ENCODE data around the gene TSPAN15. TPM values are rescaled to one million over a fixed set of nuclear protein-coding genes. Genes with fewer than 3 reads are reported as not detected.

The TSPAN15 gene
- total RNA-seq, 4 donors from 2014 or later: 97.7 to 152 (median 148) TPM

DNA sequence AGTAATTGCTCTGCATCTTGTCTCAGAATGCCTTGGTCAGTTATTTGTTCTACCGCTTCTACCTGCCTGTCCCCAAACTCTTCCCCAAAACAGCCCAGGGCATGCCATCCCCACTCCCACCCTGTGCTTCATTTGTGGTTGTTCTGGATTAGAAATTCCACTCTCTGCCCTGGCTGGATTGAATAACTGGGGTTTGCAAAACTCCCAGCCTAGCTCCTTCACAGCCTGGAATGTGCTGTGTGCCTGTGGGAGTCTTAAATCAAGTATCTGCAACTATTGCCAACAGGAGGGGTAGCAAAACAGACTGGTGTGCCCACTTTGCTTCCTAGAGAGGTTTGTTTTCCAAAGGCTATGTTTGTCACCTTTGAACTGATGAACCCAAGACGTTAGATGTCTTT, 24.2 kb downstream of the TSPAN15 start:
- in situ Hi-C loops (cut with MboI; ENCODE audit: low pct_ligation_motif_present in 1 of 4, low pct_unique_long_range_greater_than_20kb in 1 of 4, low sequenced_read_pairs in 3 of 4): no loop called here
- TF ChIP-seq EP300 (IDR thresholded peaks at IDR 0.05; ENCODE audit: low read depth): no peak
- no peak for TF ChIP-seq POLR2AphosphoS5 (IDR thresholded peaks at IDR 0.05)
- TF ChIP-seq POLR2A (IDR thresholded peaks at IDR 0.05): no peak
- TF ChIP-seq, protein P1, sequence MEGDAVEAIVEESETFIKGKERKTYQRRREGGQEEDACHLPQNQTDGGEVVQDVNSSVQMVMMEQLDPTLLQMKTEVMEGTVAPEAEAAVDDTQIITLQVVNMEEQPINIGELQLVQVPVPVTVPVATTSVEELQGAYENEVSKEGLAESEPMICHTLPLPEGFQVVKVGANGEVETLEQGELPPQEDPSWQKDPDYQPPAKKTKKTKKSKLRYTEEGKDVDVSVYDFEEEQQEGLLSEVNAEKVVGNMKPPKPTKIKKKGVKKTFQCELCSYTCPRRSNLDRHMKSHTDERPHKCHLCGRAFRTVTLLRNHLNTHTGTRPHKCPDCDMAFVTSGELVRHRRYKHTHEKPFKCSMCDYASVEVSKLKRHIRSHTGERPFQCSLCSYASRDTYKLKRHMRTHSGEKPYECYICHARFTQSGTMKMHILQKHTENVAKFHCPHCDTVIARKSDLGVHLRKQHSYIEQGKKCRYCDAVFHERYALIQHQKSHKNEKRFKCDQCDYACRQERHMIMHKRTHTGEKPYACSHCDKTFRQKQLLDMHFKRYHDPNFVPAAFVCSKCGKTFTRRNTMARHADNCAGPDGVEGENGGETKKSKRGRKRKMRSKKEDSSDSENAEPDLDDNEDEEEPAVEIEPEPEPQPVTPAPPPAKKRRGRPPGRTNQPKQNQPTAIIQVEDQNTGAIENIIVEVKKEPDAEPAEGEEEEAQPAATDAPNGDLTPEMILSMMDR (IDR thresholded peaks at IDR 0.05): no peak
- Histone ChIP-seq H3K36me3 (no peaks in the 10 kb centered on the region), H3K4me1 (peaks cover 46 to 92% (median 52%) of the 10 kb centered on the region in 4 donors), H3K27ac (peak overlapping the region; percentile 81 to 91 (median 87)), H3K4me3 (no peak overlapping the region), H3K9me3 (no peaks in the 10 kb centered on the region), H3K27me3 (no peaks in the 10 kb centered on the region)
- intact Hi-C loops (cut with DNase I; ENCODE audit: low total_unique reads): no loop called here
- 15 to 76% methylated on average over 1 to 2 of the region's 2 CpGs for WGBS, 2 donors (ENCODE audit: low coverage in 1 of 2)
- no peak for DNase-seq

DNA sequence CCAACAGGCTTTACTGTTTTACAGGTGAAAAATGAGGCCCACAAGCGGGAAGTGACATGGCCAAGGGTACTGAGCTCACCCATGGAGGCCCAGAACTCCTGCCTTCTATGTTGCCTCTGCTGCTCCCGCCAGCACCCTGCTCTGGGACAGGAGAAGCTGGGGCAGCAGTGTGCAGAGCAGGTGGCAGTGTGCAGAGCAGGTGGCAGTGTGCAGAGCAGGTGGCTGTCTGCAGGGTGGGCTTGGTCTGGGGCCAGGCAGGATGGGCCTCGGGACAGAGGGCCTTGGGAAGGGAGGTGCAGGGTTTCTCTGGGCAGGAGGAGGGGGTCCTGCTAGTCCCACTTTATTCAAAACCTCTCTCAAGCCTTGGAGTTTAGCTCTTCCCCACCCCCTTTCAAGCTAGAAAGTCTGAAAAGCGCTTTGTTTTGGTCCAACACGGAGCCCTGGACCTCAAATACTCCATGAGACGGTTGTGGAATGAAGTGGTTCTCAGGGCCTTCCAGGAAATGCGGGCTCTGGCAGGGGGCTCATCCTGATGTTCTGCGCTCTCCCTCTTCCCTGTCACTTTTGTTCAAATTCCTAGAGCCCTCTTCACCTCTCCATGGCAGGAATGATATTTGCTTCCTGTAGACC, 26.8 kb downstream of the TSPAN15 start:
- Histone ChIP-seq H3K27ac (peak overlapping the region; percentile 81 to 91 (median 87)), H3K9me3 (no peaks in the 10 kb centered on the region), H3K4me1 (peaks cover 49 to 96% (median 54%) of the 10 kb centered on the region in 4 donors), H3K27me3 (no peaks in the 10 kb centered on the region), H3K36me3 (no peaks in the 10 kb centered on the region), H3K4me3 (no peak overlapping the region)
- 69 to 86% methylated on average over 4 to 7 of the region's 8 CpGs for WGBS, 2 donors (ENCODE audit: low coverage in 1 of 2)
- no peak for DNase-seq
- TF ChIP-seq POLR2AphosphoS5 (IDR thresholded peaks at IDR 0.05) (no peak), EP300 (IDR thresholded peaks at IDR 0.05; ENCODE audit: low read depth) (no peak), POLR2A (IDR thresholded peaks at IDR 0.05) (no peak)
- TF ChIP-seq, protein P1 (IDR thresholded peaks at IDR 0.05): no peak
- in situ Hi-C loops (cut with MboI; ENCODE audit: low pct_ligation_motif_present in 1 of 4, low pct_unique_long_range_greater_than_20kb in 1 of 4, low sequenced_read_pairs in 3 of 4) (no loop called here), intact Hi-C loops (cut with DNase I; ENCODE audit: low total_unique reads) (no loop called here)

DNA sequence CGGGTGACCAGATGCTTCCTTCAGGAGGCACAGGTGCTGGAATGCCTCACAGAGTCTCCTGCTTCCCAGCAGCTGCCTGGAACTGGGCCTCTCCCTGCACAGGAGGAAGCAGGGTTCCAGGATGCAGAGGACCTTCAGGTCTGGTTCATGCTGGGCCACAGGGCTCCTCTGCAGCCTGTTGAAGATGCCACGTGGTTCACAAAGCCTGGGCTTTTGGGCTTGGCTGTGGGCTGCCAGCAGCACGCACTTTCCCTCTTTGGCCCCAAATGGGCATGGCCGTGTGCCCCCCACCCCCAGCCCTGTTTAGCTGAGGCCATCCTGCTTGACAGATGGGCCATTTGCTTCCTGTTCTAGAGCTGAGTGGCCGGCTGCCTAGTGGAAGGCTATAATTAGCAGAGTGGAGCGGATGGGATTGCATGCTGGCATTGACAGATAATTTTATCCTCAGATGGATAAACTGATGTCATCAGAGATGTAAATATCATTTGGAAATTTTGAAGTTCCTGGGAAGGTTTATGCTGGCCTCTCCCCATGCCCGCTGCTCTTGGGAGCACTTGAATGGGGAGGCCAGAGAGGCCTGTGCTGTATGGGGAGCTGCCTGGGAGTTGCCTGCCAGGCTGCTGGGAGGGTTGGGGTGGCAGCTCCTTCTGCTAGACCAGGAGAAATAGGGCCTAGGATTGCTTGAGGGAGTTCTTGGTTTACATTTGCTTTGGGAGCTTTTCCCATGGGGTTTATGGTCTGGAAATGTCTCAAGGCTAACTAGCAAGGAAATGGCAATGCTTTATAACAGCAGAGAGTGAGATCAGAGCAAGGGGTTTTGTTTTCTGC, 28.2 kb downstream of the TSPAN15 start:
- no peaks in the 10 kb centered on the region for H3K9me3 ChIP-seq

DNA sequence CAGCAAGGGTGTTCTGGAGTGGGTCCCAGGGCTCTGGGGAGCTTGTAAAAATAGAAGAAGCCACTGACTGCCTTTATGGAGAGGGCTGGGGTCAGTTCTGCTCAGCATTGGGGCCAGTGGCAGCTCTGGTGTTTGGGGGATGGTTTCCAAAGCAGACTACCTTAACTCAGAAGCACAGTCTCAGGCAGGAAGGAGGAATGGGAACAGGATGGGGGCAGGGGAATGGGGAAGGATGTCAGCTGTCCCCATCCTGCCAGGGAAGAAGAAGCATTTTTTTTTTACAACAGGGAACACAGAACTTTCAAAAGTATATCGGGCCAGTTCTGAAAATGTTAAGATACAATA, 28.8 kb downstream of the TSPAN15 start:
- peaks cover 35 to 83% (median 44%) of the 10 kb centered on the region in 4 donors for H3K4me1 ChIP-seq
- no peaks in the 10 kb centered on the region for H3K36me3 ChIP-seq
- H3K9me3 ChIP-seq: no peaks in the 10 kb centered on the region
- TF ChIP-seq POLR2AphosphoS5 (IDR thresholded peaks at IDR 0.05) (no peak), POLR2A (IDR thresholded peaks at IDR 0.05) (no peak), EP300 (IDR thresholded peaks at IDR 0.05; ENCODE audit: low read depth) (no peak)
- TF ChIP-seq, protein P1 (IDR thresholded peaks at IDR 0.05): no peak
- in situ Hi-C loops (cut with MboI; ENCODE audit: low pct_ligation_motif_present in 1 of 4, low pct_unique_long_range_greater_than_20kb in 1 of 4, low sequenced_read_pairs in 3 of 4): no loop called here
- H3K4me3 ChIP-seq: no peak overlapping the region
- H3K27me3 ChIP-seq: no peaks in the 10 kb centered on the region
- no peak for DNase-seq
- intact Hi-C loops (cut with DNase I; ENCODE audit: low total_unique reads): no loop called here
- H3K27ac ChIP-seq: peak overlapping the region; percentile 81 to 91 (median 87)
- WGBS, 2 donors (ENCODE audit: low coverage in 1 of 2): 36 to 52% methylated on average over 1 of the region's 1 CpG

More for the DNA sequence above, 28.2 kb downstream of the TSPAN15 start:
- peaks cover 40 to 88% (median 49%) of the 10 kb centered on the region in 4 donors for H3K4me1 ChIP-seq
- TF ChIP-seq POLR2AphosphoS5 (IDR thresholded peaks at IDR 0.05) (peak in 1 of 3 donors; percentile 7), POLR2A (IDR thresholded peaks at IDR 0.05) (no peak), EP300 (IDR thresholded peaks at IDR 0.05; ENCODE audit: low read depth) (no peak)
- TF ChIP-seq, protein P1 (IDR thresholded peaks at IDR 0.05): no peak
- WGBS, 2 donors (ENCODE audit: low coverage in 1 of 2): 46% methylated on average over 7 of the region's 7 CpGs; no CpG with 5 or more reads in 1 of the 2 donors
- DNase-seq: no peak
- peak overlapping the region; percentile 81 to 91 (median 87) for H3K27ac ChIP-seq
- H3K4me3 ChIP-seq: no peak overlapping the region
- in situ Hi-C loops (cut with MboI; ENCODE audit: low pct_ligation_motif_present in 1 of 4, low pct_unique_long_range_greater_than_20kb in 1 of 4, low sequenced_read_pairs in 3 of 4): no loop called here
- H3K36me3 ChIP-seq: no peaks in the 10 kb centered on the region
- no peaks in the 10 kb centered on the region for H3K27me3 ChIP-seq
- intact Hi-C loops (cut with DNase I; ENCODE audit: low total_unique reads): no loop called here
